Colonic mucosa (tissue), 4 donors: ENCODE data around the gene GMDS. TPM values are rescaled to one million over a fixed set of nuclear protein-coding genes. Genes with fewer than 3 reads are reported as not detected.
"Not testable (repeated sequence)": the region's sequence is repeated elsewhere in the genome, so short reads cannot be mapped to it uniquely, and the experiment has no call there.

Source experiments
- DNase-seq: peaks from one replicate; pipeline ENCODE4 v3.0.0-alpha.2; 2020
- H3K27ac ChIP-seq: fragments of 200-600 bp; one replicate; pipeline ENCODE4 v1.8.0; 2021
- H3K27me3 ChIP-seq: fragments of 200-600 bp; one replicate; pipeline ENCODE4 v1.8.0; 2021
- H3K36me3 ChIP-seq: fragments of 200-600 bp; one replicate; pipeline ENCODE4 v1.8.0; 2021
- H3K4me1 ChIP-seq: fragments of 200-600 bp; one replicate; pipeline ENCODE4 v1.8.0; 2021; ENCODE audit warnings: mild to moderate bottlenecking
- H3K4me3 ChIP-seq: fragments of 200-600 bp; one replicate; pipeline ENCODE4 v1.8.0; 2021
- H3K9ac ChIP-seq, 2 donors: one replicate each; pipeline ENCODE4 v1.7.0; 2013; ENCODE audit warnings: control low read depth in 2 of 2, low read depth in 2 of 2, low read length in 2 of 2
- H3K9me3 ChIP-seq: fragments of 200-600 bp; one replicate; pipeline ENCODE4 v1.8.0; 2021
- CTCF ChIP-seq: fragments of 200-600 bp; IDR thresholded peaks from one replicate; pipeline ENCODE4 v1.8.0; 2022; ENCODE audit warnings: antibody characterized with exemption, mild to moderate bottlenecking
- intact Hi-C: fragments of 100-400 bp; cut with DNase I; formaldehyde crosslinking; loops from one replicate; pipeline ENCODE4 v1.14.1; 2022
- total RNA-seq, 2 donors: library from RNA; stranded (reverse); fragmentation: NEBNext Ultra II Directional in 1 of 2; extraction: Animal tissue kit (Norgen Biotek cat#: 25700) in 1 of 2; gene quantifications; one replicate each; pipeline ENCODE4 v1.2.1, GENCODE V29; 2021
- donor health status: healthy.
- donor health status: DM: no; HTN: no; CAD: no.
- donor health status: DM: no; HTN: no; CAD: no.

Gene GMDS
- total RNA-seq, 2 donors from 2014 or later: 247 to 272 TPM

- Histone ChIP-seq H3K4me1 (no peaks in the 10 kb centered on the region), H3K36me3 (no peaks in the 10 kb centered on the region), H3K9me3 (no peaks in the 10 kb centered on the region), H3K27me3 (no peaks in the 10 kb centered on the region), H3K4me3 (no peak overlapping the region), H3K27ac (no peak overlapping the region), H3K9ac (no peak overlapping the region)
- intact Hi-C loops: no loop called here
- DNase-seq: no peak
- no peak for TF ChIP-seq CTCF
These were observed 398.8 kb downstream of the GMDS start for GRCh38 chr6:1846611-1847010.

- H3K9me3 ChIP-seq, H3K4me1 ChIP-seq, intact Hi-C loops, H3K9ac ChIP-seq, DNase-seq, H3K36me3 ChIP-seq, H3K27ac ChIP-seq, H3K4me3 ChIP-seq, H3K27me3 ChIP-seq: not testable (repeated sequence)
These were observed 399.9 kb downstream of the GMDS start for GRCh38 chr6:1845543-1845942.

GRCh38 chr6:1842334-1842733 lies 403.1 kb downstream of the GMDS start:
- TF ChIP-seq CTCF: no peak
- no peak overlapping the region for H3K27ac ChIP-seq
- no peak overlapping the region for H3K9ac ChIP-seq
- no peaks in the 10 kb centered on the region for H3K9me3 ChIP-seq
- no peaks in the 10 kb centered on the region for H3K4me1 ChIP-seq
- H3K27me3 ChIP-seq: no peaks in the 10 kb centered on the region
- intact Hi-C loops: no loop called here
- H3K4me3 ChIP-seq: no peak overlapping the region
- H3K36me3 ChIP-seq: no peaks in the 10 kb centered on the region
- no peak for DNase-seq

GRCh38 chr6:1841136-1841535 lies 404.3 kb downstream of the GMDS start:
- Histone ChIP-seq H3K4me1 (no peaks in the 10 kb centered on the region), H3K9ac (no peak overlapping the region), H3K27me3 (no peaks in the 10 kb centered on the region), H3K4me3 (no peak overlapping the region), H3K9me3 (no peaks in the 10 kb centered on the region), H3K27ac (no peak overlapping the region), H3K36me3 (no peaks in the 10 kb centered on the region)
- no peak for TF ChIP-seq CTCF
- no peak for DNase-seq
- intact Hi-C loops: no loop called here

GRCh38 chr6:1840491-1841121 lies 404.8 kb downstream of the GMDS start:
- Histone ChIP-seq H3K27me3 (no peaks in the 10 kb centered on the region), H3K9me3 (no peaks in the 10 kb centered on the region), H3K4me1 (no peaks in the 10 kb centered on the region), H3K27ac (no peak overlapping the region), H3K9ac (no peak overlapping the region), H3K36me3 (no peaks in the 10 kb centered on the region), H3K4me3 (no peak overlapping the region)
- no peak for DNase-seq
- intact Hi-C loops: no loop called here
- TF ChIP-seq CTCF: no peak

- no peak for DNase-seq
- Histone ChIP-seq H3K4me3 (no peak overlapping the region), H3K27ac (no peak overlapping the region), H3K36me3 (no peaks in the 10 kb centered on the region), H3K9me3 (no peaks in the 10 kb centered on the region), H3K4me1 (no peaks in the 10 kb centered on the region), H3K9ac (no peak overlapping the region), H3K27me3 (no peaks in the 10 kb centered on the region)
- TF ChIP-seq CTCF: no peak
- intact Hi-C loops: no loop called here
These were observed 406.0 kb downstream of the GMDS start for GRCh38 chr6:1839361-1839760.
